Activated CD8-positive, alpha-beta memory T cell treated with anti-CD3 and anti-CD28 coated beads, Interleukin-2, amount 50 U/mL, for 24 hours (primary cell): ENCODE results near the gene CD82.

Experiments used
- DNase-seq: peaks from one replicate; pipeline ENCODE4 v3.0.0-alpha.2; 2020; ENCODE audit errors: extremely low read depth

Gene CD82

GRCh38 chr11:44617671-44618461 is 52.4 kb downstream of the CD82 start:
- DNase-seq = no peak

GRCh38 chr11:44618561-44619425 is 53.3 kb downstream of the CD82 start:
- DNase-seq = no peak

DNA sequence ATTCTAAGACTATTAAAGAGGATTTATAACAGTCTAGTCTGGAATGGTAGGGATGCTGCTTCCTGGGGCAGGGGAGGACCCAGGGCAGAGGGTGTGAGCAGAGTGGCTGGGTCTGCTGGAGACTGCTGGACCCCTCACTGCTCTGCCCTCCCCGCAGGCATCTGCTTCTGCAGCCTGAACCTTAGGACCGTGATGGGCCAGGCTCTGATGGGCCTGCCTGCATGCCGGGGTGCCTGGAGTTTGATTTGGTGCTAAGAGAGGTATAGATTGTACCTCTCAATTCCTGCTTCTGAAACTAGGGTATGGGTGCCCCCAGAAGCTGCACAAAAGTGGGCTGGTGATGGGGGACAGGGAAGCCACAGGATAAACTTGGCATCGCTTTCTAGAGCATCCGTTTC is 54.9 kb downstream of the CD82 start:
- DNase-seq = no peak

DNA sequence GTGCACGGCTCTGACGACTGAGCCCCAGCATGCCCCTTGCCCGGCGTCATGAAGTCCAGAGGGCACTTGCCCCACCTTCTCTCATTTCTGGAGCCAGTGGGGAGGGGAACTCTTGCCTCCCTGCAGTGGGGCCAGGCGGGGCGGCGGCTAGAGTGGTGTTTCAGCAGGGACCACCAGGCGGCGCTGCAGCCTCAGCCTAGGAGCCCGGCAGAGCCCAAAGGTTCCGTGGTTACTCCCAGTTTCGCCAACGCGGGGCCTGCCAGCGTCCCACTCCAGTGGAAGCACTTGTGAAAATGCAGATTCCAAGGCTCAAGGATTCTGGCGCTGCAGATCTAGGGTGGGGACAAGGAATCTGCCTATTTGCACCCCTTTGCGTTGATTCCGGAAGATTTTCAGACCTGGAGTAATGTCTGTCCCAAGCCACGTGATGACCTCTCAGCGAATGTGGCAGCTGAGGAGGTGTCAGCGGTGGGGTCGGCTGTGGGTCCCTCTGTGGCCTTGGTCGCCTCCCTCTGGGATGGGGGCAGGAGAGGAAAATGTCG is 55.7 kb downstream of the CD82 start:
- DNase-seq = no peak

DNA sequence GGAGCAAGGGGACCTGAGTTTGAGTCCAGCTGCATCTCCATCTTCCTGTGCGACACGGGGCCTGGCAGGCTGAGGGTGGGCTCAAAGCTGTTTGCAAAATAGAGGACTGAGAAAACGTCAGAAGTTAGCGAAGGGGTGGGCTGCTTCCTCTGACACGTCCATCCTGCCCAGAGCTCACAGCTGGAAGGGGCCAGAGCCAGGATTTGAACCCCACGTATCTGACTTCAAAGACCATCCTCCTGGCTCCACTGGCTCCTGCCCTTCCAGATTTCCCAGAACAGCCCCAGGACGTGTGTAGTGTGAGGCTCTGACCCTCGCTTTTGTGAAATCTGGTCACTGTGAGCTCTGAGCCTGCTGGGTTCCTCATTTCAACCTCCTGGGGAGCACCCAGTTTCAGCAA is 56.3 kb downstream of the CD82 start:
- no peak for DNase-seq

GRCh38 chr11:44622190-44622650 is 56.8 kb downstream of the CD82 start:
- no peak for DNase-seq

DNA sequence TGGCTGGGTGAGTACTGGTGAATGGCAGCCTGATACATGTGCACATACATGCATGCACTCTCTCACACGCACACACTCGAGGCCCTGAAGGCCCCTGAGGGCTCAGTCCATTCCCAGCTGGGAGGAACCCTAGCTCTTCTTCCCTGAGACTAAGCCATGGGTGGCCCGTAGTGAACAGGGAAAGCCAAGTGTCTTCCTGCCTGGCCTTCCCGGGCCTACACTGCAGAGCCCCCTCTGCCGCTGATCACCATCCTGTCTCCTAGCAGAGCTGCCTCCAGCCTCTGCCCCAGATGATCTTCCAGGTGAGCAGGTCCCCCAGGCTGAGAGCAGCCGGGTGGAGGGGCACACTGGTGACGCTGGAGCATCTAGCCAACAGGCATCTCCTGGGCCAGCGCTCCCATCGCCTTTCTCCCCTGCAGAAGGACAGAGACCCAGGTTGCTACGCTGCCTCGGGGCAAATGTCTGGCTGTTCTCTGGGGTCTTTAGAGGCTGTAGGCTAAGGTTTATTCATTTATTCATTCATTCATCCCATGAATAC is 57.3 kb downstream of the CD82 start:
- DNase-seq = no peak

- no peak for DNase-seq
Observed at GRCh38 chr11:44623341-44623730, 57.9 kb downstream of the CD82 start.

DNA sequence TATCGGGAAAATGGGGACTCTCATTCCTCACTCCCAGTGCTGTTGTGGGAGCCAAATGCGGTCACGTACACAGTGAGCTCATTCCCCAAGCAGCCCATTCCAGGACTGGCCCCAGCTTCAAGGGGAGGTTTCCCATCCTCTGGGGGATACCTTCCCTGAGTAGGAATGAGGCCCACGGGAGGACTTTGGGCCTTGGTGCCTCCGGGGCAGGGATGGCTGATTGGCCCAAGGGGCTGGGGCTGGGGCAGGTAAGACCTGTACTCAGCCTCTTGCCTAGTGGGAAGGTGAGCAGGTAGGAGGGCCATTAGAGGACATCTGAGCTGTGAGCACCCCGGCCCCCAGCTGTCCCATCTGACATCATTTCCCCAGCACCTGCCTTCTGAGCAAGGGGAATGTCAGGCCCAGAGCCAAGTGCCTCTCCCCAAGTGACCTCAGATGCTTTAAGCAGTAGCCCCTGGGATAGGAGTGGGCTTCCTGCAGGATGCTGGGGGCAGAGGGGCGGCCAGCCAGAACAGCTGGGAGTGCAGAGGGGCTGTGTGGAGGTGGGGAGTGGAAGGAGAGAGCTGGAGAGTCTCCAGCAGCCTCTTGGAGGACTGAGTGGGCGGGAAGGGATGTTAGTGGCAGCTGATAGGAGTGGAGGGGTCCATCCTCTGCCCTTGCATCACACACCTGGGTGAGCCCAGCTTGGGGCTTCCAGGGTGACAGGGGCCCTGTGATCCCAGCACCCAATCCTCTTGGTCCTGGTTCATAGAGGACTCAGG is 58.4 kb downstream of the CD82 start:
- no peak for DNase-seq

DNA sequence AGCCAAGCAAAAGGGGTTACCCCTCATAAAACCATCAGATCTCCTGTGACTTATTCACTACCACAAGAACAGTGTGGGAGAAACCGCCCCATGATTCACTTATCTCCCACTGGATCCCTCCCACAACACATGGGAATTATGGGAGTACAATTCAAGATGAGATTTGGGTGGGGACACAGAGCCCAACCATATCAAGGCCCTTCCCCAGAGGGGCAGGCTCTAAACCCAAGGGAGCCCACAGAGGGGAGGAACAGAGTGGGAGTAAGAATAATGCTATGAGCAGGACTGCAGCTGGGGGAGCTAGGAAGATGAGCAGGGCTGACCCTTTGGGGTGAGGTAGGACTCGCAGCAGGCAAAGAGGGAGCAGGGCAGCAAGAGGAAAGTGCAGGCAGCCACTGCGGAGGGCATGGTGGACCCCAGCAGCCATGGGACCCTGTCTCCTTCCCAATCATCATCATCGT is 59.3 kb downstream of the CD82 start:
- no peak for DNase-seq

DNA sequence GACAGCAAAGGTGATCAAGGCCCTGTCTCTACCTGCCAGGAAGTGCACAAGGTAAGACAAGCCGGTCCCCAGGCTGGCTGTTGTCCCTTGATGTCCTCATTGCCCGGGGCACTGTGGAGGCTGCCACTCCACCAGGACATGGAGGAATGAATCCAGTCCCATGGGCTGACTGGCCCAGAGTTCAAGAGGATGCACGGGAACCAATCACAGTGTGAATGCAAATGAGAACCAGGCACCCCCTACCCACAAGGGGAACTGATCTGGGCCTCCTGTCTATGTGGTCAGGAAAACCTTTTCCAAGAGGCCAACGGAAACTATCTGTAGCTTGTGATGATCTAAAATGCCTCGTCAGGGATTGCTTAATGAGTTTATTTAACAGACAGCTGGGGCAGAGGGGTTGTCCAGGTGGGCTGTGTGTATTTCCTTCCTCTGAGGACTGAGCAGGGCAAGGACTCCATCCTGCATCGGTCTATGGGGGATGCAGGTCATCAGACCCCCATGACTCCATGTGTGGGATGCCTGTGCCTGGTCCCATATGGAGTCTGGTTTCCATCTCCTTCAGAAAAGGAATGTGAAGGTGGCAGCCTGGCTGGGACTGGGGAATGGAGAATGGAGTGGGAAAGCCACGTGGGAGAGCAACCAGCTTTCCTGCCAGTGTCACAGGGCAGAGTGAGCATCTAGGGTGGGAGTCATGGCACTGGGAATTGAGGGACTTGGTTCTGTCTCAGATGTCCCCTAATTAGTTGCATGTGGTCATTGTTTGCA is 60.5 kb downstream of the CD82 start:
- DNase-seq = no peak

GRCh38 chr11:44626645-44627044 is 61.2 kb downstream of the CD82 start:
- DNase-seq = no peak

- no peak for DNase-seq
Observed at GRCh38 chr11:44627165-44627789, 61.8 kb downstream of the CD82 start.

GRCh38 chr11:44627911-44628729 is 62.7 kb downstream of the CD82 start:
- no peak for DNase-seq

DNA sequence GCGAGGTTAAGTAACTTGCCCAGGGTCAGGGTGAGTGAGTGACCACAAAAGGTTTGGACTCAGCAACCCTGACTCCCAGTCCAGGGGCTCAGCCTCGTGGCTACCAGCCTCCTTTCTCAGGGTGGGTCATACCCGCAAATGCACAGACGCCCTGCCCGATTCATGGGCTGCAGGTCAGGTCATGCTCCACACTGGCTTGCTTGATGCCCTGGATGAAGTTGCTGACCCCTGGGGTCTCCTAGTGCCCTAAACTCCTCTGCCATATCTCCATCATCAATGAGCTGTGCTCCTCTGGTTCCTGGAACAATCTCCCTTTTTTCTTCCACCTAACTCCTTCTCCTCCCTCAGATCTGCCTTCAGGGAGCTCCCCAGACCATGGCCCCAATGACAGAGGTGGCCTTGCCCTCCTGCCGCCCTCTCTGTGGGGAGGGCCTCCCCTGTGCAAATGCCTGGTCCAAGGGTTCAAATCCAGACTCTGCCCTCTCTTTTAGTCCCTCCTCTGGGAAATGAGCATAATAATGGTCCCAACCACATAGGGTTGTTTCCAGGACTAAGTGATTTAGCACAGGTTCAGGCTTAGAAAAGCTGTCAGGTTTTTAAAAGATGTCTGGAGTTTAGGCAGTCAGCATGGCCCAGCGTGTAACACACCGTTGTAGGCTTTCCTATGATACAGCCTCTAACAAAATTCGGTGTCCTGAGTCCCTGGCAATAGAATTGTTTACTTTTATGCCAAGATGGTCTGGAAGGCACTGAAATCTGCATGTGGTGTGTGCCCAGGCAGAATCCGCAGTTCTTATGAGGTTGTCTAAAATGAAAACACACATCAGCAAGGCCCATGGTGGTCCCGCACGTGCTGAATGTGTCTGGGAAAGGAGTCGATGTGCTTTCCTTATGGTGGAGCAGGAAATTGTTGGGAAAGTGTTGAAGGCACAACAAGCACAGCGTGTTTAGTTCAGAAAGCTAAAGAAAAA is 63.6 kb downstream of the CD82 start:
- no peak for DNase-seq

GRCh38 chr11:44629732-44630345 is 64.4 kb downstream of the CD82 start:
- no peak for DNase-seq

GRCh38 chr11:44630511-44631210 is 65.2 kb downstream of the CD82 start:
- no peak for DNase-seq
